Cortex of kidney (tissue), 1 donor: ENCODE measurements around the gene HOXB13.

Experiments used
- DNase-seq: peaks from one replicate; lab custom pipeline; 2025; lab: John Stamatoyannopoulos, UW

HOXB13 gene

DNA sequence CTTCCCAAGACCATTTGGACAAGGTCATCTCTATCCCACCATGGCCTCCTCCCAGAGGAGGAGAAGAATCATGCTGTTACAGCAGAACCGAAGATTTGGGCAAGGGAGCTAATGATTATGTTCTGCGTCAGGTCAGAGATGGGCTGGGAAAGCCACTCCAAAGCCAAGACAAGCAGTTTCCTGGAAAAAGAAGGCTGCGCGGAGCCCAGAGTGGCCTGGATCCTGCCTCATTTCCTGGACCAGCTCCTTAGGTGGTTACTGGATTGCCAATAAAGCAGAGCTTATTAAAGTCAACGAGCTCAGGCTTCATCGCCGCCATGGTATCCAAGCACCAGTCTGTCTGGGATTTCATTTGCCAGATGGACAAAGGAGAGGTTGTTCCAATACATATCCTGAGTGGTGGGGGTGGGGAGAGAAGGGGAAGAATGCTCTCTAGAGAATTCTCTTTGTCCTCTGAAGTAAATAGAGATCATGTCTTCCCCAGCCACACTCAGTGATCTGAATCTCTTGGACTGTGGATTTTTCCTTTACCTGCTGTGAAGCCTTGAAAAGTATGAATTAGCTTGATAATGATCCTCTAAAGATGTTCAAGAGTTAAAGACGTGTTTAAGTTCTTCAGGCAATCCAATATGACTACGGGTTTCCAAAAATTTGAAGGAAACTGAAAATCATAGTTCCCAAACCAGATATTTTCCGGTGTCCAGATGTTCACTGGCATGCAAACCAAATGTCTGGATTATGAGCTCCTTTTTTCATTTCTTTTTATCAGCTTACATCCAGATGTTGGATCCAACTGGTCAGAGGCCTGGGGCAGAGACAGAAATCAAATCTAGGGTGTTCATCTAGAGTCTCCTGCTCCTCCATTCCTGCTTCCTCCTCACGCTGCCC is 23.9 kb downstream of the HOXB13 start:
- DNase-seq, result no peak

DNA sequence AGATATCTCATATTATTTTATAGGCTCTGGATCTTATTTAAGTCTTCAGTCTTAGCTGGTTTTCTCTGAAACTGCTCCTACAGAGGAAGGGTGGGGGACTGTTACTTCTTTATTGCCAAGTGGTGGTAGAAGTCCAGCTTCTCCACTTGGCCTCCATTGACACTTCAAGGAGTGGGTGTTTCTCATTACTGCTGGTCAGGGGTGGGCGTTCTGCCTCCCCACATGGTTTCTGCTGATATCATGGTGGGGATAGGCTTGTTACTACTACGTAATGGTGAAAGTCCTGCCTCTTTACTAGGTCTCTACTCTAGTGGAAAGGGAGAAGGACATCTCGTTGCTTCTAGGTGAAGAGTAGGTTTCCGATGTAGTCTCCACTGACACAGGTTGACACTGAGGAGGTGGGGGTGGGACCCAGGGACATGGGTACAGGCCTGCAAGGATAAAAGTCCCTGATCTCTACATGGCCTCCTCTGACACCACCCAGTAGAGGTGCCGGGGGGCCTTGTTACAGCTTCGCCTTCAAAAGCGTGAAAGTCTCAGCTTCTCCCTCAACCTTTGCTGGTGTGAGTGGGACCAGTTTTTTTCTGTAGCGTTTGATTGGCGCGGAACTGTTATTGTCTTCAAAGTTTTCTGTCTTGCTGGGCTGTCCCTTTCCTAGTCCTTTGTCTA is 26.6 kb downstream of the HOXB13 start:
- DNase-seq, result no peak

DNA sequence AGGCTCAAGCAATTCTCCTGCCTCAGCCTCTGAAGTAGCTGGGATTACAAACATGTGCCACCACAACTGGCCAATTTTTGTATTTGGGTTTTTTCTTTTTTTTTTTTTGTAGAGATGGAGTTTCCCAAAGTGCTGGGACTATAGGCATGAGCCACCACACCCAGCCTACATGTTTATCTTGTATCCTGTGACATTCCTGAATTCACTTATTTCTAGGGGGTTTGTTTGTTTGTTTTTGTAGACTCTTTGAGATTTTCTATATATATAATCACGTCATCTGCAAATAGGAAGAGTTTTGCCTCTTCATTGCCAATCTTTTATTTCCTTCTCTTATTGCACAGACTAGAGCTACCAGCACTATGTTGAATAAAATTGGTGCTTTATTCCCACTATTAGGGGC is 35.4 kb downstream of the HOXB13 start:
- DNase-seq, result no peak

DNA sequence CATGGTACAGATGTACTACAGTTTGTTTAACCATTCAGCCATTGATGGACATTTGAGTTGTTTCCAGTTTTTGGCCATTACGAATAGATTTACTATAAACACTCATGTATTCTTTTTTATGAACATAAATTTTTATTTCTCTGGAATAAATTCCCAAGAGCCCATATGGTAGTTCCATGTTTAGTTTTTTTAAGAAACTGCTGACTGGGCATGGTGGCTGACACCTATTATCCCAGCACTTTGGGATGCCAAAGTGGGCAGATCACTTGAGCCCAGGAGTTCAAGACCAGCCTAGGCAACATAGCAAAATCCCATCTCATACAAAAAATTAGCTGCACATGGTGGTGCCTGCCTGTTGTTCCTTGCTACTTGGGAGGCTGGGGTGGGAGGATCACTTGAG is 36.5 kb downstream of the HOXB13 start:
- DNase-seq, result no peak

DNA sequence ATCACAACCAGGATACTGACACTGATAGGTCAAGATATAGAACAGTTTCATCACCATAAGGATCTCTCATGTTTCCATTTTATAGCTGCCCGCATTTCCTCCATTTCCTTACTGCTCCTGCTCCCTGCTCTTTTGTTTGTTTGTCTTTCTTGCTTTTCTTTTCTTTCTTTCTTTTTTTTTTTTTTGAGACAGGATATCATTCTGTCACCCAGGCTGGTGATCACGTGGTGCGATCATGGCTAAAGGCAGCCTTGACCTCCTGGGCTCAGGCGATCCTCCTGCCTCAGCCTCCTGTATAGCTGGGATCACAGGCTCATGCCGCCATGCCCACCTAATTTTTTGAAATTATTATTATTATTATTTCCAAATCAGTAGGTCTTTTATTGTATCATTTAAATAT is 37.9 kb downstream of the HOXB13 start:
- no peak for DNase-seq

DNA sequence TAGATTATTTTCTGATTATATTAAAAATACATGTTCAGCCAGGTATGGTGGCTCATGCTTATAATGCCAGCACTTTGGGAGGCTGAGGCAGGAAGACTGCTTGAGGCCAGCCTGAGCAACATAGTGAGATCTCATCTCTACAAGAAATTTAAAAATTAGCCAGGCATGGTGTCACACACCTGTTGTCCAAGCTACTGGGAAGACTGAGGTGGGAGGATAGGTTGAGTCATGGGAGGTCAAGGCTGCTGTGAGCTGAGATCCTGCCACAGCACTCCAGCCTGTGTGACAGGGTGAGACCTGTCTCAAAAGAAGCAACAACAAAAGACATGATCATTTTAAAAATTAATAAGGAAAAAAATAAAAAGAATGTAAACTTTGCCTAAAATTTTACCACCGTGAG is 46.9 kb downstream of the HOXB13 start:
- DNase-seq, result no peak

DNA sequence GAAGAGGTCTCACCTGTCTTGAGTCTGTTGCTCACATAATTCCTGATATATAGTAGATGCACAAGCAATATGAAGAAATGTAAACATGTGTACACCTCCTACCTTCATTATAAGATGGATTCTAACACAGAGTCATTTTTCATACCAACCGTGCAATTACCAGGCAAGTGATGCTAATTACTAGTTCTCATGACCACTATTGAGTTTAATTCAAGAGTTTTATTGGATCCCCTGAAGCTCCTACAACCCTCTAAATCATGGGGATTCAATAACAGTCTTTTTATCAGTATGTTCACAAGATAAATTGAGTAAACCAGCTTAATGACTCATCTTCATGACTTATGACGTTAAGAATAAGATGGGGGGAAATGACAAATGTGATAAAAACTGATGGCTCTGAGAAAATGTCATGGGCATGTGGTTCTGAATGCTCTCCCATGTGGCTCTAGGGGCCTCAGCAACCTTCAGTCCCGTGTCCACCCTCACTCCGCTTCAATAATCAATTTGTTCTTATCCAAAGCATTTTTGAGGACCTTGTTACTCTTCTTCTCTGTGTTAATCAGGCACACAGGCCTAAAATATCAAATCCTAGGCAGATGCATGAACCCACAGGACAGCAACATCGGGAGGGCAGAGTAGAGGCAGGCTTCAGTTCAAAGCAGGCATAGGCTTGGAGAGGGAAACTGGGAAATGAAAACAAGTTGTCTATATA is 49.0 kb downstream of the HOXB13 start:
- no peak for DNase-seq

DNA sequence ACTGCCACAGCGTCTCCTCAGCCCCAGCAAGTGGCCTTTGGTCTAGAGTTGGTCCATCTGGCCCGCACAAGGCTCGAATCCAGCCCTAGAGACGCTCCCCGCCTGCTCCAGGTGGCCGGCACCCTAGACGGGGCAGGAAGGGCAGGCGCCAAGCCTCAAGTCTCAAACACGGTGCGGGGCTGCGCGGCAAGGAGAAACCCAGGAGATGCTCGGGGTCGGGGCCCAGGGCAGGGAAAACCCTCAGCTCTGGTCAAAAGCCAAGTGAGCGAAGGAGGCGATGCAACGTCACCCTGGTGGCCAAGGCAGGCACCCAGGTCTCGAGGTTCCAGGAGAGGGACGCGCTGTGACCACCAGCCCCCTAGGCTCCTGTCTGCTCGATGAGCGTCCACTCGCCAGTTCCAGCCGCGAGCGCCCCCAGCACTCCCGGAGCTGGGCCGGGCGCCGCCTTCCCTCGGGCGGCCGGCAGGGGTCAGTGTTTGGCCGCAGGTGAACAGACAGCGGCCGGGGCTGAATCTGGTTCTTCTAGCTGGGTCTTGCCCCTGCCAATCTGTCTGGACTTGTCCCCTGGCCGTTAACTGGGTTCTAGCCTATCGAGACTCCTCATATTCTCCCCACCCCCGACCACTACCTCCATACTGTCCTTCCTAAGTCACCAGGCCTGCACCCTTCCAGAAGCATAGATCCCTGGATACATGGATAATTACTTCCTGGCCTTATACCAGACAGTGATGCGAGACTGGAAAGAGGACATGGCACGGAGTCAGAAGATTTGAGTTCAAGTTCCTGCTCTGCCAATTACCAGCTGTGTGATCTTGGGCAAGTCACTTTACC is 50.2 kb downstream of the HOXB13 start:
- DNase-seq, result no peak

DNA sequence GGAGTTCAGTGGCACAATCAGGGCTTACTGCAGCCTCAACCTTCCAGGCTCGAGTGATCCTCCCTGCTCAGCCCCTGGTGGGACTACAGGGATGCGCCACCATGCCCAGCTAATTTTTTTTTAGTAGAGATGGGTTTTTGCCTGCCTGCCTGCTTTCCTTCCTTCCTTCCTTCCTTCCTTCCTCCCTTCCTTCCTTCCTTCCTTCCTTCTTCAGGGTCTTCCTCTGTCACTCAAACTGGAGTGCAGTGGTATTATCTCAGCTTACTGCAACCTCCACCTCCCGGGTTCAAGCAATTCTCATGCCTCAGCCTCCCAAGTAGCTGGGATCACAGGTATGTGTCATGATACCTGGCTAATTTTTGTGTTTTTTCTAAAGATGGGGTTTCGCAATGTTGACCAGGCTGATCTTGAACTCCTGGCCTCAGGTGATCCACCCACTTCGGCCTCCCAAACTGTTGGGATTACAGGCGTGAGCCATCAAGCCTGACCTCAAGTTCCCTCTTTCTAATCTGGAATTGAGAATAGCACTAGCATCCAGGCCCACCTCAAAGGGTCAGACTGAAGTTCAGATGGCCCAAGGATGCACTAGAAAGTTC is 51.5 kb downstream of the HOXB13 start:
- no peak for DNase-seq
